ENCODE measurements around the gene GPR157. TPM values are rescaled to one million over a fixed set of nuclear protein-coding genes. Genes with fewer than 3 reads are reported as not detected.

Gene GPR157
- total and polyA plus RNA-seq, 10 of the 15 experiments (the other 5 are each of a cell fraction or from before 2014, with no cell fraction given) = 0.66 to 15.9 (median 3.1) TPM

GRCh38 chr1:9078015-9078751 lies 50.7 kb downstream of the GPR157 start (continued):
- TF ChIP-seq PRDM15 (CRISPR knock-in tag; IDR thresholded peaks at IDR 0.05) = peak; percentile 98
- no peak for TF ChIP-seq ASH2L (IDR thresholded peaks at IDR 0.05; ENCODE audit: borderline replicate concordance, low read depth)
- TF ChIP-seq E4F1 (IDR thresholded peaks at IDR 0.05; ENCODE audit: borderline replicate concordance, partially characterized antibody) = no peak
- peak; percentile 96 for TF ChIP-seq MTA2 (IDR thresholded peaks at IDR 0.05; ENCODE audit: low read depth)
- TF ChIP-seq GATAD2B (conservative IDR thresholded peaks at IDR 0.05; ENCODE audit: low read depth) = peak; percentile 53
- TF ChIP-seq IRF4 (IDR thresholded peaks at IDR 0.05; ENCODE audit: low read depth, low read length) = peak; percentile 72; the same call in 1 of the 2 replicates
- TF ChIP-seq CEBPZ (IDR thresholded peaks at IDR 0.05; ENCODE audit: low read depth, low read length) = no peak
- no peak for TF ChIP-seq PBX3 (IDR thresholded peaks at IDR 0.05; ENCODE audit: insufficient replicate concordance, low read depth, low read length)
- no peak; the same call in 1 of the 2 replicates for TF ChIP-seq ZBTB40 (IDR thresholded peaks at IDR 0.05; ENCODE audit: borderline replicate concordance)
- no peak for TF ChIP-seq BRCA1 (IDR thresholded peaks at IDR 0.05; ENCODE audit: low read depth, low read length)
- TF ChIP-seq TCF12 (IDR thresholded peaks at IDR 0.05; ENCODE audit: low read depth, low read length) = peak; percentile 81; the same call in 1 of the 2 replicates
- no peak for TF ChIP-seq EGR1 (IDR thresholded peaks at IDR 0.05; ENCODE audit: borderline replicate concordance in 1 of 2, low read depth in 2 of 2, low read length in 2 of 2)
- no peak for TF ChIP-seq CHD1 (IDR thresholded peaks at IDR 0.05; ENCODE audit: low read depth, low read length)
